SK-N-SH treated with all-trans-retinoic acid at 6 μM for 48 hours (cell line): ENCODE measurements around the gene CAMK2B.

Experiments
- ATAC-seq: fragments of 200-7000 bp; cut with Tn5 transposase; 3 replicates; pipeline ENCODE4 v1.9.1; 2020; ENCODE audit warnings: mild to moderate bottlenecking, moderate library complexity
- ARNTL ChIP-seq: fragments of 450-650 bp; formaldehyde crosslinking; IDR thresholded peaks from 2 replicates; pipeline ENCODE4 v1.5.0; 2020; ENCODE audit warnings: low read depth, mild to moderate bottlenecking, moderate library complexity, borderline replicate concordance
- BACH2 ChIP-seq: fragments of 250-450 bp; sonication (Bioruptor Pico); IDR thresholded peaks from 2 replicates; pipeline ENCODE4 v1.9.0; 2021; ENCODE audit warnings: mild to moderate bottlenecking, borderline replicate concordance
- CSDC2 ChIP-seq: fragments of 250-450 bp; sonication (Bioruptor Pico); IDR thresholded peaks from 2 replicates; pipeline ENCODE4 v1.5.0; 2020; ENCODE audit warnings: mild to moderate bottlenecking, moderate library complexity
- ESRRG ChIP-seq: fragments of 250-450 bp; sonication (Bioruptor Pico); IDR thresholded peaks from 2 replicates; pipeline ENCODE4 v1.6.1; 2021; ENCODE audit warnings: mild to moderate bottlenecking
- GLIS3 ChIP-seq: fragments of 250-450 bp; sonication (Bioruptor Pico); IDR thresholded peaks from 2 replicates; pipeline ENCODE4 v1.5.0; 2020; ENCODE audit warnings: mild to moderate bottlenecking, moderate library complexity
- OSR1 ChIP-seq: fragments of 250-450 bp; sonication (Bioruptor Pico); IDR thresholded peaks from 2 replicates; pipeline ENCODE4 v1.8.0; 2022; ENCODE audit warnings: moderate library complexity, mild to moderate bottlenecking, inconsistent platforms
- RARB ChIP-seq: fragments of 250-450 bp; sonication (Bioruptor Pico); IDR thresholded peaks from 2 replicates; pipeline ENCODE4 v1.8.0; 2021; ENCODE audit warnings: mild to moderate bottlenecking, moderate library complexity
- SNAI2 ChIP-seq: fragments of 250-450 bp; sonication (Bioruptor Pico); IDR thresholded peaks from 2 replicates; pipeline ENCODE4 v1.5.0; 2020; ENCODE audit warnings: mild to moderate bottlenecking, moderate library complexity
- TCF4 ChIP-seq: fragments of 250-450 bp; sonication (Bioruptor Pico); IDR thresholded peaks from 2 replicates; pipeline ENCODE4 v1.8.0; 2021; ENCODE audit warnings: mild to moderate bottlenecking, moderate library complexity, borderline replicate concordance
- TOX ChIP-seq: fragments of 250-450 bp; sonication (Bioruptor Pico); IDR thresholded peaks from 2 replicates; pipeline ENCODE4 v1.8.0; 2021; ENCODE audit warnings: mild to moderate bottlenecking, moderate library complexity, borderline replicate concordance
- ZC3H10 ChIP-seq: fragments of 250-450 bp; sonication (Bioruptor Pico); IDR thresholded peaks from 2 replicates; pipeline ENCODE4 v1.5.1; 2021; ENCODE audit warnings: mild to moderate bottlenecking, moderate library complexity
- ZFP30 ChIP-seq: fragments of 450-650 bp; formaldehyde crosslinking; IDR thresholded peaks from 2 replicates; pipeline ENCODE4 v1.5.0; 2022; ENCODE audit warnings: mild to moderate bottlenecking, moderate library complexity
- ZNF565 ChIP-seq: fragments of 450-650 bp; formaldehyde crosslinking; conservative IDR thresholded peaks from 2 replicates; pipeline ENCODE4 v1.5.0; 2020; ENCODE audit warnings: low read depth, mild to moderate bottlenecking, moderate library complexity
- ZNF70 ChIP-seq: fragments of 450-650 bp; formaldehyde crosslinking; IDR thresholded peaks from 2 replicates; pipeline ENCODE4 v1.5.0; 2020; ENCODE audit warnings: mild to moderate bottlenecking, moderate library complexity
- ZNF8 ChIP-seq: fragments of 450-650 bp; formaldehyde crosslinking; IDR thresholded peaks from 2 replicates; pipeline ENCODE4 v1.5.0; 2020; ENCODE audit warnings: mild to moderate bottlenecking, moderate library complexity
- TF ChIP-seq, protein P1 (sequence below): fragments of 250-450 bp; sonication (Bioruptor Pico); IDR thresholded peaks from 2 replicates; pipeline ENCODE4 v1.8.0; 2020; ENCODE audit warnings: mild to moderate bottlenecking, moderate library complexity, borderline replicate concordance
- TF ChIP-seq, protein P2 (sequence below): fragments of 250-450 bp; sonication (Bioruptor Pico); IDR thresholded peaks from 2 replicates; pipeline ENCODE4 v1.5.0; 2020; ENCODE audit warnings: mild to moderate bottlenecking, moderate library complexity
- TF ChIP-seq, protein P3 (sequence below): fragments of 250-450 bp; sonication (Bioruptor Pico); IDR thresholded peaks from 2 replicates; pipeline ENCODE4 v1.8.0; 2021; ENCODE audit warnings: low read depth, mild to moderate bottlenecking, moderate library complexity, borderline replicate concordance
- TF ChIP-seq, protein P4 (sequence below): fragments of 250-450 bp; sonication (Bioruptor Pico); IDR thresholded peaks from 2 replicates; pipeline ENCODE4 v1.5.1; 2020; ENCODE audit warnings: low read depth, mild to moderate bottlenecking, moderate library complexity

CAMK2B gene

DNA sequence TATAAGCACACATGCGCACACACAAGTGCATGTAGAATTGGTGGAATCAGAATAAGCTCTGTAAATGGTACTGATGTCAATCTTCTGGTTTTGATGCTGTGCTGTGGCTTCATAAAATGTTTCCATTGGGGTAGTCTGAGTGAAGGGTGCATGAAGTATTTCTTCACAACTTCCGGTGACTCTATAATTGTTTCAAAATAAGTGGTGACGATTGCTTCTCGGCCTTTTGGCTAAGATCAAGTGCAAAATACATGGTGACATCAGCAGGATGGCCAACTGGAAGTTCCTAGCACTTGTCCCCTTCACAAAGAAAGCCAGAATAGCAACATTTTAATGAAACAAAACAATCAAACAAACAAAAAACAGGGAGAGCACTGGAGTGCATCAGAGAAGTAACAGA is 41.6 kb upstream of the CAMK2B start:
- no peak for ATAC-seq
- no peak for TF ChIP-seq RARB (CRISPR knock-in tag)
- no peak for TF ChIP-seq ZNF70
- no peak for TF ChIP-seq TCF4 (CRISPR knock-in tag)
- no peak for TF ChIP-seq SNAI2 (CRISPR knock-in tag)
- TF ChIP-seq, protein P1, sequence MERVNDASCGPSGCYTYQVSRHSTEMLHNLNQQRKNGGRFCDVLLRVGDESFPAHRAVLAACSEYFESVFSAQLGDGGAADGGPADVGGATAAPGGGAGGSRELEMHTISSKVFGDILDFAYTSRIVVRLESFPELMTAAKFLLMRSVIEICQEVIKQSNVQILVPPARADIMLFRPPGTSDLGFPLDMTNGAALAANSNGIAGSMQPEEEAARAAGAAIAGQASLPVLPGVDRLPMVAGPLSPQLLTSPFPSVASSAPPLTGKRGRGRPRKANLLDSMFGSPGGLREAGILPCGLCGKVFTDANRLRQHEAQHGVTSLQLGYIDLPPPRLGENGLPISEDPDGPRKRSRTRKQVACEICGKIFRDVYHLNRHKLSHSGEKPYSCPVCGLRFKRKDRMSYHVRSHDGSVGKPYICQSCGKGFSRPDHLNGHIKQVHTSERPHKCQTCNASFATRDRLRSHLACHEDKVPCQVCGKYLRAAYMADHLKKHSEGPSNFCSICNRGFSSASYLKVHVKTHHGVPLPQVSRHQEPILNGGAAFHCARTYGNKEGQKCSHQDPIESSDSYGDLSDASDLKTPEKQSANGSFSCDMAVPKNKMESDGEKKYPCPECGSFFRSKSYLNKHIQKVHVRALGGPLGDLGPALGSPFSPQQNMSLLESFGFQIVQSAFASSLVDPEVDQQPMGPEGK: no peak
- TF ChIP-seq, protein P2, sequence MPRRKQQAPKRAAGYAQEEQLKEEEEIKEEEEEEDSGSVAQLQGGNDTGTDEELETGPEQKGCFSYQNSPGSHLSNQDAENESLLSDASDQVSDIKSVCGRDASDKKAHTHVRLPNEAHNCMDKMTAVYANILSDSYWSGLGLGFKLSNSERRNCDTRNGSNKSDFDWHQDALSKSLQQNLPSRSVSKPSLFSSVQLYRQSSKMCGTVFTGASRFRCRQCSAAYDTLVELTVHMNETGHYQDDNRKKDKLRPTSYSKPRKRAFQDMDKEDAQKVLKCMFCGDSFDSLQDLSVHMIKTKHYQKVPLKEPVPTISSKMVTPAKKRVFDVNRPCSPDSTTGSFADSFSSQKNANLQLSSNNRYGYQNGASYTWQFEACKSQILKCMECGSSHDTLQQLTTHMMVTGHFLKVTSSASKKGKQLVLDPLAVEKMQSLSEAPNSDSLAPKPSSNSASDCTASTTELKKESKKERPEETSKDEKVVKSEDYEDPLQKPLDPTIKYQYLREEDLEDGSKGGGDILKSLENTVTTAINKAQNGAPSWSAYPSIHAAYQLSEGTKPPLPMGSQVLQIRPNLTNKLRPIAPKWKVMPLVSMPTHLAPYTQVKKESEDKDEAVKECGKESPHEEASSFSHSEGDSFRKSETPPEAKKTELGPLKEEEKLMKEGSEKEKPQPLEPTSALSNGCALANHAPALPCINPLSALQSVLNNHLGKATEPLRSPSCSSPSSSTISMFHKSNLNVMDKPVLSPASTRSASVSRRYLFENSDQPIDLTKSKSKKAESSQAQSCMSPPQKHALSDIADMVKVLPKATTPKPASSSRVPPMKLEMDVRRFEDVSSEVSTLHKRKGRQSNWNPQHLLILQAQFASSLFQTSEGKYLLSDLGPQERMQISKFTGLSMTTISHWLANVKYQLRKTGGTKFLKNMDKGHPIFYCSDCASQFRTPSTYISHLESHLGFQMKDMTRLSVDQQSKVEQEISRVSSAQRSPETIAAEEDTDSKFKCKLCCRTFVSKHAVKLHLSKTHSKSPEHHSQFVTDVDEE: no peak
- TF ChIP-seq CSDC2 (CRISPR knock-in tag): no peak
- no peak for TF ChIP-seq ZC3H10 (CRISPR knock-in tag)
- TF ChIP-seq GLIS3 (CRISPR knock-in tag): no peak
- TF ChIP-seq, protein P3, sequence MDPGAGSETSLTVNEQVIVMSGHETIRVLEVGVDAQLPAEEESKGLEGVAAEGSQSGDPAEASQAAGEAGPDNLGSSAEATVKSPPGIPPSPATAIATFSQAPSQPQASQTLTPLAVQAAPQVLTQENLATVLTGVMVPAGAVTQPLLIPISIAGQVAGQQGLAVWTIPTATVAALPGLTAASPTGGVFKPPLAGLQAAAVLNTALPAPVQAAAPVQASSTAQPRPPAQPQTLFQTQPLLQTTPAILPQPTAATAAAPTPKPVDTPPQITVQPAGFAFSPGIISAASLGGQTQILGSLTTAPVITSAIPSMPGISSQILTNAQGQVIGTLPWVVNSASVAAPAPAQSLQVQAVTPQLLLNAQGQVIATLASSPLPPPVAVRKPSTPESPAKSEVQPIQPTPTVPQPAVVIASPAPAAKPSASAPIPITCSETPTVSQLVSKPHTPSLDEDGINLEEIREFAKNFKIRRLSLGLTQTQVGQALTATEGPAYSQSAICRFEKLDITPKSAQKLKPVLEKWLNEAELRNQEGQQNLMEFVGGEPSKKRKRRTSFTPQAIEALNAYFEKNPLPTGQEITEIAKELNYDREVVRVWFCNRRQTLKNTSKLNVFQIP: no peak
- TF ChIP-seq ZNF565 (CRISPR knock-in tag): no peak
- no peak for TF ChIP-seq ESRRG (CRISPR knock-in tag)
- TF ChIP-seq TOX: no peak
- TF ChIP-seq, protein P4, sequence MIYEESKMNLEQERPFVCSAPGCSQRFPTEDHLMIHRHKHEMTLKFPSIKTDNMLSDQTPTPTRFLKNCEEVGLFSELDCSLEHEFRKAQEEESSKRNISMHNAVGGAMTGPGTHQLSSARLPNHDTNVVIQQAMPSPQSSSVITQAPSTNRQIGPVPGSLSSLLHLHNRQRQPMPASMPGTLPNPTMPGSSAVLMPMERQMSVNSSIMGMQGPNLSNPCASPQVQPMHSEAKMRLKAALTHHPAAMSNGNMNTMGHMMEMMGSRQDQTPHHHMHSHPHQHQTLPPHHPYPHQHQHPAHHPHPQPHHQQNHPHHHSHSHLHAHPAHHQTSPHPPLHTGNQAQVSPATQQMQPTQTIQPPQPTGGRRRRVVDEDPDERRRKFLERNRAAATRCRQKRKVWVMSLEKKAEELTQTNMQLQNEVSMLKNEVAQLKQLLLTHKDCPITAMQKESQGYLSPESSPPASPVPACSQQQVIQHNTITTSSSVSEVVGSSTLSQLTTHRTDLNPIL: no peak
- TF ChIP-seq ARNTL (CRISPR knock-in tag): no peak
- TF ChIP-seq ZNF8: no peak

DNA sequence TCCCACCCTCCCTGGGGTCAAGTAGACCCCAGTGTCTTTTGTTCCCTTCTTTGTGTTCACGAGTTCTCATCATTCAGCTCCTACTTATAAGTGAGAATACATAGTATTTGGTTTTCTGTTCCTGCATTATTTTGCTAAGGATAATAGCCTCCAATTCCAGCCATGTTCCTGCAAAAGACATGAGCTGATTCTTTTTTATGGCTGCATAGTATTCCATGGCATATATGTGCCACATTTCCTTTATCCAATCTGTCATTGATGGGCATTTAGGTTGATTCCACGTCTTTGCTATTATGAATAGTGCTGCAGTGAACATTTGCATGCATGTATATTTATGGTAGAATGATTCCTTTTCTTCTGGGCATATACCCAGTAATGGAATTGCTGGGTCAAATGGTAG is 28.3 kb upstream of the CAMK2B start:
- TF ChIP-seq ZNF8 (peak; percentile 64; the same call in 1 of the 2 replicates), BACH2 (CRISPR knock-in tag) (no peak)
- ATAC-seq: no peak

DNA sequence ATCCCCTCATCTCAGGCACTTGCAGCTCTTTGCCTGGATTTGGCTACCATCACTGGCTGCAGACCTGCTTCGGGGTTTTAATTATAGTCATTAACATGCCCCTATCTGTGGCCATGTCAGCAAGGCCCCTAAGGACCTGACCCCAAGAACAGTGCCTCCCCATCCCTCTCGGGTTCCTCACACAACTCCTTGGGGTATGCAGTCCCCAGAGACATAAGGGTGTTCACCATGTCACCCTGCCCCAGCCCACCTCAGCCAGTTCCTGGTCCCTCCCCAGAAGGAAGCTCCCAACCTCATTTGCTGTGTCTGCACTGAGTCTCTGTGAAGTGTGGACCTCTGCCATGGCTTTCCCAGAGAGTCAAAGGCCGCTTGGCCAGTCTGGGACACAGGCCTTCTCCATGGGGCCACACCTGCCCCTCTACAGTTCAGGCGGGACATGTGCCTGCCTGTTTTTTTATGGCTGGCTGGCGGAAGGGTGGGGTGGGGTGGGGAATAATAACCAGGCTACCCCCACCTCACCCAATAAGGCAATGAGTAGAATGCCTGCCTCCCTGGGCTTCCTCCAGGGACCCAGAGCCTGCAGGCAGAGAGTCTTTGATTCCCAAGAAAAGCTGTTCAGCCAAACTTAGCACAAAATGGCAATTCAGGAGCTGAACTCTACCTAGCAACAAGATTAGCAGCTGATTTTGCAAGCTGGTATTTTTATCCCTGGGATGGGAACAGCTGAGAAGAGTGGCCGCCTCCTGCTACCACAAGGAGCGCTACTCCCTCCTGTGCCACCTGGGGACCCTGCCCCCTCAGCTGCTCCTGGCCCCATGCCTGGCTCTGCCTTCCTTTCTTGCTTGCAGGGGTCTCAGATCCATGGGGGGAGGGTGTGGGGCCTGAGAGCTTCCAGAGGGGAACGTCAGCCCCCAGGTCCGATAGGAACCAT is 23.7 kb upstream of the CAMK2B start:
- TF ChIP-seq ZNF8: no peak
- TF ChIP-seq ZC3H10 (CRISPR knock-in tag): no peak
- TF ChIP-seq TOX: no peak
- TF ChIP-seq ZNF70: no peak
- TF ChIP-seq OSR1 (CRISPR knock-in tag): no peak
- TF ChIP-seq RARB (CRISPR knock-in tag): no peak
- no peak for TF ChIP-seq ARNTL (CRISPR knock-in tag)
- ATAC-seq: no peak

DNA sequence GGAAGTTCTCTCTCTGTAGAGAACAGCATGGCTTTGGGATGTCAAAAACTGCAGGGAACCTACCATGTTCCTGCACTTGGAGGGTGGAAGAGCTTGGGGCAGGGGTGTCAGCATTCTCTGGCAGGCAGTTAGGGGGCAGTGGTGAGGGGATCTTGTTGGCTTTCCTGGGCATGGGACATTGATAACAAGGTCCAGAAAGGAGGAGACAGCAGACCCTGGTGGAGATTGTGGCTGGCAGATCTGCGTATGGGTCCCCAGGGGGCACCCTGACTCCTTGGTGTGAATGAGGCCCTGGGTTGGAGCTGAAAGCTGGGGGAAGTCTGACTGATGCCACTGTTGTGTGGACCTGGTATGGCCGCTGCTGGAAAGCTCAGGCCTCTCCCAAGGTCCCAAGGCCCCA is 22.9 kb upstream of the CAMK2B start:
- no peak for TF ChIP-seq ZFP30 (CRISPR knock-in tag)
- TF ChIP-seq, protein P4: no peak
- ATAC-seq: peak; percentile 91
